GM19023 (cell line): ENCODE data around the gene MGAT1.
A peak's percentile ranks its signal among the peaks of the same experiment; 100 is the strongest.

Source experiments
- ATAC-seq: cut with Tn5 transposase; IDR thresholded peaks from one replicate; pipeline ENCODE4 v1.9.1; 2021; ENCODE audit warnings: mild to moderate bottlenecking, moderate library complexity; ENCODE audit not compliant: unreplicated experiment

The MGAT1 gene

DNA sequence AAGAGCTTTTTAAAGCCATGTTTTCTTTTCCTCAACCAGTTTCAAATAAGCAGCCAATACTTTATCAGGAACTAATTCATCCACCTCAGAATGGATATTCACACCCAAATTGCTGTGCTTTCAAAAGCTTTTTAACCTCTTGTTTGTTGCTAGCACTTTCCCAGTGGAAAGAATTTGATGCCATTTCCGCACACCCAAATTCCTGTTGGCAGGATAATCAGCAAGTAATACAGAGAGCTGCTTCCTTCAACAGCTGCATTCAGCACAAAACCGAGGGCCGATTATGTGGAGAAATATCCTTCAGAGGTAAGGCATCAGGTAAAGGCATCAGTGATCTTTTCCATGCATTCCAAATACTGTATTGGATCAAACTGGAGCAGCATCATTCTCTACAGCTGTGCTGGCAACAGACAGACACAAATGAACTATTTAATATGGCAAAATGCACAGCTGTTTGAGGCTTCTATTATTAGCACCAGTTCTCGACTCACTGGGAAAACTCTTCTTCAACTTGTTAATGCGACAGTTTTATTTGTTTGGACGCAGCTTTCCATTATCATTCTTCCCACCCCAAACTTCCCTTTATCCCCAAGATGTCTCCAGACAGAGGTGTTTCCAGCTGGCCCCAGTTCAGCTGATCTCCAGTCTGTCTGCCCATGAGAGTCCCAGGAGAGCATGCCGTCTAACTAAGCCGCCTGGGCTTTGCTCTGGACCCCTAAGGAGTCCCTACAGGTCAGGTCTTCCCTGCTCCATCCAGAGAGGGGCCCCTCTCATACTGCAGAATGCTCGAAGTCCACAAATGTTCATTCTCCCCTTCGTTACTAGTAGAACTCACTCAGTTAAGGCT lies 22.2 kb upstream of the MGAT1 start:
- ATAC-seq: no peak

DNA sequence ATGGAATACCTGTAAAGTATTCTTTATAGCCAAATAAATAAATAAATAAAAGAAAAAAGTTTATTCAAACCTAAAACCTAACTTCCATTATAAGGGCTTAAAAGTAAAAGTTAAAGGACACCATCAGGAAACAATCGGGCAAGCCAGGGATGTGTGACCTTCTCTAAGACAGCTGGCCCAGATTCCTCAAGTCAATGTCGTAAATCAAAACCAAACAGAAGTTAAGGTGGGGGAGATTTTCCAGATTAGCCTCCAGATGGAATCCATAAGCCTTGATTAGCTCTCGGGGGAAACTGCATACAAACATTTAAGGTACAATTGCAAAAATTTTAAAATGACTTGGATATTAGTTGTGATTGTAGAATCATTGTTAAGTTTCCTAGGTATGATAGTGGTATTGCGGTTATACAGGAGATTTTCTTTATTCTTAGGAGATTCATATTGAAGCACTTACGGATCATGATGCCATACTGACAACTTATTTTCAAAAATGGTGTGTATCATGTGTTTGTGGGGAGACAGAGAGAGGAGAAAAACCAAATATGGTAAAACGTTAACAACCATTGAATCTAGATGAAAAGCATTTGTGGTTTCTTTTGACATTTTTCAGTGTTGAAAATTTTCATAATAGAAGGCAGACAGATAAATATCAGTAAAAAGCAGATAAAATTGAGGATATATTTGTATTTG lies 21.5 kb upstream of the MGAT1 start:
- ATAC-seq: no peak

DNA sequence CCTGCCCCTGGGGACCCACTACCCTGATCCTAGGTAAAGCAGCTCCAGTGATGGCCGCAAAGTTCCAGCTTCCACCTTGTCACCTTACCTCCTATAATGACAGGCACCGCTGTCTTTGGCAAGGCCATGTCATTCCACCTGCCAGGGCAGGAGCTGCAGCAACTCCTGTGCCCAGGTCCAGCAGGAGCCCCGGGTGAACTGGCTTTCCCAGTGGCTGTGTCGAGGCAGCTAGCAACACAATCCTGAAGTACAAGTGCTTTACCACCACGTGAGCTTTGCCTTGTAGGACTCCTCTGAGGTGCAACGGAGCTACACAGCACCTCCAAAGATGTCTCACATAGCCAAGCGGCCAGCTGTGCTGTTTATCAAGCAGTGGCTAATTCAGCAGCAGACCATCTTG lies 20.7 kb upstream of the MGAT1 start:
- no peak for ATAC-seq

GRCh38 chr5:180821538-180821937 lies 18.9 kb upstream of the MGAT1 start:
- ATAC-seq: no peak

GRCh38 chr5:180820788-180821321 lies 18.2 kb upstream of the MGAT1 start:
- ATAC-seq: peak; percentile 80

GRCh38 chr5:180818677-180819341 lies 16.2 kb upstream of the MGAT1 start:
- no peak for ATAC-seq

- ATAC-seq: no peak
Observed at GRCh38 chr5:180817893-180818674, 15.5 kb upstream of the MGAT1 start.

- no peak for ATAC-seq
Observed at GRCh38 chr5:180816608-180817534, 14.3 kb upstream of the MGAT1 start.

DNA sequence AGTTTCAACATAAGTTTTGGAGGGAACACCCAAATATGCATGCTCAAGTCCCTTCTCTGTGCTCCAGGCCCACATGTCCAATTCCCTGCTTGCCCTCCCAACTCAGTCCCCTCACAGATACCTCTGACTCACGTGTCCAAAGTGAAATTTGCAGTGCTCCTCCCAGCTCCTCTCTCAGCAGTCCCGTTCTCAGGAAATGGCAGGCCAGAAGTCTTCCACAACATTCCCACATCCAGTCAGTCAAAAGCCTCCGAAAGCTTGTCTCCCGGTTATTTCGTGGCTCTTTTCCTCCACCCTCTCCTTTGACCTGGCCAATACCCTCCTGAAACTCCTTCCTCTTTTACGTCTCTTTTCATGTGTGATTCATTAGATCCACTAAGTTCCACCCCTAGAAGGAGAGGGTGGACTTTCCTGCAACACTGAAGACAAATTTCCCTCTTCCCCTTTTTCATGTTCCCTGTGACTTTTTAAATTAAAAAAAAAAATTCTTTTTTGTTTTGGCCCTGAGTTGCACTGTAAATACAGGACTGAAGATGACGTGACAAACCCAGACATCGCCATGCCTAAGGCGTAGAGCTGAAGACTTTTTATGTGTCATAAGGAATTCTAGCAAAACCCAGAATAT lies 12.8 kb upstream of the MGAT1 start:
- no peak for ATAC-seq

- ATAC-seq: no peak
Observed at GRCh38 chr5:180813420-180813819, 10.8 kb upstream of the MGAT1 start.

- ATAC-seq: no peak
Observed at GRCh38 chr5:180811623-180812124, 9.1 kb upstream of the MGAT1 start.

DNA sequence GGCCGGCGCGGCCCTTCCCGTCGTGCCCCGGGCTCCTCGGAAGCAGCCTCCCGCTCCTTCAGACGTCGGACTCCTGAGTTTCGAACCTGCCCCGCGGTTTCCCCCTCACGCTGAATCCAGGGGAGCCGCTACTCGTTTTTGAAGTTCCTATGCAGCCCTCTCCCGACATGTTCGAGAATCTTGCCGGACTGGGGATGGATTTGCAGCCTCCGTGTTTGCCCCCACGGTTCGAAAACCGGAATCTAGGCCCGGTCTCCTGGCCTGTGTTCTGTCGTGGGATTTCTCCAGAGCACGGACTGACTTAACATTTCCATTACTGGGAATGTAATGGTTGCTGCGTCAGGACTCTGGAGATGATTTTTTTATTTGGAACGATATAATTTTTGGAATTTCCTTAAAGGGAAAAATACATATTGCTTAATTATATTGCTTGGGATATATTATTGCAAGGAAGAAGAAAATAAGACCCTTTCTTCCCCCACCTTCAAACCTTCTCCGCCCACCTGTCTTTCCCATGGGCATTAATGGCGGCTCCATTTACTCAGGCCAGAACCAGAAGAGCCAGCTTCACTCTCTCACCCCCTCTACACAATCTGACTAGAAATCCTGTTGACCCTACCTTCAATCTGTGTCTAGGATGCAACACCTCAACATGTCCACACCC lies 8.5 kb upstream of the MGAT1 start:
- ATAC-seq: no peak

DNA sequence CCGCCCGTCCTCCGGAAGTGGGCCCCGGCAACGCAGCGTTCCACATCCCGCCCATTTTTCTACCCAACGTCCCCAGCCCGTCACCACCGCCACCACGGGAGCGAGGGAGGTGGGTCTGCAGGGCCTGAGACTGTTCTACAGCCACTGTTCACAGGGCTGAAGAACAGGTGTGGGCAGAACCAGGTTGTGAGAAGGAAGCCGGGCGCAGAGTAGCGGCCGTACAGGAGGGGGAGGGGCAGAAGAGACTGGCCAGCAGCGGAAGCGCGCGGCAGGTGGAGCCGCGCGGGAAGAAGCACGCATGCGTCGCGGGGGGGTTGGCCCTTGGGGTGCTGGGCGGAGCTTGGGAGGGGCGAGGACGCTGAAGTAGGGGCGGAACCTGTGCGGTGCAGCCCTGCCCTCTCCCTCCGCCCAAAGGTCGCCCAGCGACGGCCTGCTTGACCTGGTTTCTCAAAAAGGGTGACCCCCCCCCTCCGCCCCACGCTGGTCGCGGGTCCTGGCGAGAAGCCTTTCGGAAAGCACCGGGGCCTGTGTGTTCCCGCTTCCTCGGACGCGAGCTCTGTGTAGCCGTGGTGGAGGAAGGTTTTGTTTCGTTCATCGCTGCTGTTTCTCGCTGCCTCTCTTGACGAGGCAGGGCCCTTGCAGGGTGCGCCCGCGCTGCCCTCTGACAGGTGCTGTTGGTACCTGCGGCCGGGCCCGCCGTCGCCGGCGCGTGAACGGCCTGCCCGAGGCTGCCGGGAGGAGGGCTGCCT lies 7.8 kb upstream of the MGAT1 start:
- ATAC-seq: peak; percentile 70

- ATAC-seq: peak; percentile 61
Observed at GRCh38 chr5:180809403-180810209, 7.0 kb upstream of the MGAT1 start.

DNA sequence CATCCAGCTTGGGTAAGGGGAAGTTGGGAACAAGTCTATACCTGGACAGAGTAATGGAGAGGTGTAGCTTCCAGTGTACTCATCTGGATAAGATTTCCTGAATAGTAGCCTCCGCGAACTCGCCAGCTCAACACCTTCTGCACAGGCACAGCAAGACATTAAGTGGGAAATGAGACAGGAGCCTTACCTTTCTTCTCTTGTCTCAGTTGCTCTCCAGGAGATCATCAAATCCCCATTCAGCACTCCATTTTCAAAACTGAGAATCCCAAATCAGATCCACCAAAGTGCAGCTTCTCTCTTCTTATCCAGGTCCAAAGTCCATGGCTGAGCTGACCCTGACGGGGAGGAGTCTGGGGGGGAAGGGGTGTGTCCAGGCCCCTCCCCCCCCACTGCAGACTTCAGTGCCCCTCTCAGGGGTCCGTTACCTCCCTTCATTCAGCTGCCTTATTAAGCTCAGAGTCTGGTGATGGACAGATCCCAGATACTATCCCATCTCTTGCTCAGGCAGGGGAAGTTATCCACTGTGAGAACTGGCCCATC lies 5.9 kb upstream of the MGAT1 start:
- no peak for ATAC-seq

DNA sequence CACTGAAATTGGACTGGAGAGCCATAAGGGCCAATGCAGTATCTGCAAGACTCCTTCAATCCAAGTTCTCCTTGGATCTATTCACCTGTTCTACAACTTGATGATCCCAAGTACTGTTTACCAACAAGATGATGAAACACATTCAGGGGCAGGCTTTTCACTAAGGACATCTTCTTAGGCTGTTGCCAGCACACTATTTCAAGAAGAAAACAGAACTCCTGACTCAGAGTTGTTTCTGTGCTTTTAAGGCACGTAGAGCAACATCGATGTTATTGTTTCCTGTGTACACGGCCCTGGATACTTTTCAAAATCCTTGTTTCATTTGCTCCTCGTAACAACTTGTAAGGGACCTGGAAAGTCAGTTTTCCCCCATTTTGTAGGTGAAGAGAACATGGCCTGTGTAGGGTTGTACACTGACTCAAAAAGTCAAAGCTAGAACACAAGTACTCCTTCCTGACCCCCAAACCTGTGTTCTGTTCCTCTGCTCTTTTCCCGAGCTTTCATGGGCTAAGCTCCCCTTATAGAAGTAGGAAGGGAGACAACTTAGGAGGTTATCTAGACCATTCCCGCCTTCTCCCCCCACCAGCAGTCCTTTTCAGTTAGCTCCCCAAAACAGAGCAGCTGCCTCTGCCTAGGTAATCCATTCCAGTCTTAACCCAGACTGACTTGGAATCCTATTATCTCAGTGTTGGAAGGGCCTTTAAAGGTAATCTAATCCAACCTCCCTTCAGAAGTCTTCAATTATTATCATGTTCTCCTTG lies 5.2 kb upstream of the MGAT1 start:
- no peak for ATAC-seq
